GM18870 (cell line): ENCODE measurements around the gene MPZL1.

Experiments used
- ATAC-seq: cut with Tn5 transposase; IDR thresholded peaks from one replicate; pipeline ENCODE4 v1.9.1; 2021; ENCODE audit warnings: moderate library complexity; ENCODE audit not compliant: unreplicated experiment

Gene MPZL1

GRCh38 chr1:167748906-167749305, 27.1 kb downstream of the MPZL1 start:
- no peak for ATAC-seq

GRCh38 chr1:167749741-167750140, 28.0 kb downstream of the MPZL1 start:
- no peak for ATAC-seq

GRCh38 chr1:167750641-167751040, 28.9 kb downstream of the MPZL1 start:
- ATAC-seq: no peak

- no peak for ATAC-seq
Measured at GRCh38 chr1:167751676-167752075, 29.9 kb downstream of the MPZL1 start.

- ATAC-seq: peak; percentile 38
Measured at GRCh38 chr1:167752219-167752985, 30.6 kb downstream of the MPZL1 start.

- no peak for ATAC-seq
Measured at GRCh38 chr1:167755654-167756053, 33.9 kb downstream of the MPZL1 start.

GRCh38 chr1:167756730-167757405, 35.1 kb downstream of the MPZL1 start:
- no peak for ATAC-seq

GRCh38 chr1:167757433-167758309, 35.9 kb downstream of the MPZL1 start:
- no peak for ATAC-seq

GRCh38 chr1:167761400-167761799, 39.6 kb downstream of the MPZL1 start:
- no peak for ATAC-seq

GRCh38 chr1:167762061-167762746, 40.4 kb downstream of the MPZL1 start:
- ATAC-seq: no peak

GRCh38 chr1:167763525-167764220, 41.9 kb downstream of the MPZL1 start:
- ATAC-seq: no peak

GRCh38 chr1:167764458-167765330, 42.9 kb downstream of the MPZL1 start:
- ATAC-seq: no peak

- ATAC-seq: no peak
Measured at GRCh38 chr1:167765496-167765895, 43.7 kb downstream of the MPZL1 start.

GRCh38 chr1:167766538-167766937, 44.8 kb downstream of the MPZL1 start:
- no peak for ATAC-seq

GRCh38 chr1:167767761-167768160, 46.0 kb downstream of the MPZL1 start:
- no peak for ATAC-seq

GRCh38 chr1:167770127-167770526, 48.3 kb downstream of the MPZL1 start:
- no peak for ATAC-seq

- ATAC-seq: no peak
Measured at GRCh38 chr1:167772436-167772835, 50.7 kb downstream of the MPZL1 start.

GRCh38 chr1:167773516-167773915, 51.7 kb downstream of the MPZL1 start:
- ATAC-seq: no peak

- no peak for ATAC-seq
Measured at GRCh38 chr1:167774710-167775109, 52.9 kb downstream of the MPZL1 start.
